ENCODE results near the gene FHAD1. TPM values are rescaled to one million over a fixed set of nuclear protein-coding genes. Genes with fewer than 3 reads are reported as not detected.

The FHAD1 gene
- total RNA-seq, 1 donor from 2014 or later, result 1.7 TPM

DNA sequence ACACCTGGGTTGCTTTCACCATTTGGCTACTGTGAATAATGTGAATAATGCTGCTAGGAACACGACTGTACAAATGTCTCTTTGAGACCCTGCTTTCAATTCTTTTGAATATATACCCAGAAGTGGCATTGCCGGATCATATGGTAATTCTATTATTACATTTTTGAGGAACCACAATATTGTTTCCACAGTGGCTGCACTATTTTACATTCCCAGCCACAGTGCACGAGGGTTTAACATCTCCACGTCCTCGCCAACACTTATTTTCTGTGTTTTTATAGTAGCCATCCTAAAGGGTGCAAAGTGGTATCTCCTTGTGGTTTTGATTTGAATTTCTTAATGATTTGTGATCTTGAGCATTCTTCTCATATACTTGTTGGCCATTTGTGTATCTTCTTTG is 15.7 kb downstream of the FHAD1 start:
- DNase-seq (ENCODE audit: low read depth, low spot score), result no peak
- H3K4me3 Mint-ChIP-seq, result no peak overlapping the region
- peaks cover 14% of the 10 kb centered on the region for H3K4me1 Mint-ChIP-seq
- H3K36me3 Mint-ChIP-seq (ENCODE audit: low read depth), result no peaks in the 10 kb centered on the region
- no peaks in the 10 kb centered on the region for H3K27me3 Mint-ChIP-seq (ENCODE audit: low read depth)
- peaks cover 5% of the 10 kb centered on the region for H3K9me3 Mint-ChIP-seq
- H3K27ac Mint-ChIP-seq (ENCODE audit: unreplicated experiment), result no peak overlapping the region
- TF ChIP-seq, protein P1, sequence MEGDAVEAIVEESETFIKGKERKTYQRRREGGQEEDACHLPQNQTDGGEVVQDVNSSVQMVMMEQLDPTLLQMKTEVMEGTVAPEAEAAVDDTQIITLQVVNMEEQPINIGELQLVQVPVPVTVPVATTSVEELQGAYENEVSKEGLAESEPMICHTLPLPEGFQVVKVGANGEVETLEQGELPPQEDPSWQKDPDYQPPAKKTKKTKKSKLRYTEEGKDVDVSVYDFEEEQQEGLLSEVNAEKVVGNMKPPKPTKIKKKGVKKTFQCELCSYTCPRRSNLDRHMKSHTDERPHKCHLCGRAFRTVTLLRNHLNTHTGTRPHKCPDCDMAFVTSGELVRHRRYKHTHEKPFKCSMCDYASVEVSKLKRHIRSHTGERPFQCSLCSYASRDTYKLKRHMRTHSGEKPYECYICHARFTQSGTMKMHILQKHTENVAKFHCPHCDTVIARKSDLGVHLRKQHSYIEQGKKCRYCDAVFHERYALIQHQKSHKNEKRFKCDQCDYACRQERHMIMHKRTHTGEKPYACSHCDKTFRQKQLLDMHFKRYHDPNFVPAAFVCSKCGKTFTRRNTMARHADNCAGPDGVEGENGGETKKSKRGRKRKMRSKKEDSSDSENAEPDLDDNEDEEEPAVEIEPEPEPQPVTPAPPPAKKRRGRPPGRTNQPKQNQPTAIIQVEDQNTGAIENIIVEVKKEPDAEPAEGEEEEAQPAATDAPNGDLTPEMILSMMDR (conservative IDR thresholded peaks at IDR 0.05), result no peak

DNA sequence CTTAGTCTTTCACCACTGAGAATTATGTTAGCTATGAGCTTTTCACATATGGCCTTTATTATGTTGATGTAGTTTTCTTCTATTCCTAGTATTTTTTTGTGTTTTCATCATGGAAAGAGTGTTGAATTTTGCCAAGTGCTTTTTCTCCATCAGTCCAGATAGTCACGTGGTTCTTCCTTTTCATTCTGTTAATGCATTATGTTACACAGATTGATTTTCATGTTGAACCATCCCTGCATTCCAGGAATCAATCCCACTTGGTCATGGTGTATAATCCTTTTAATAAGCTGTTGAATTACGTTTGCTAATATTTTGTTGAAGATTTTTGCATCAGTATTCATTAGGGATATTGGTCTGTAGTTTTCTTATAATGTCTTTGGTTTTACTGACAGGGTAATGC is 17.7 kb downstream of the FHAD1 start:
- Mint-ChIP-seq H3K9me3 (peaks cover 5% of the 10 kb centered on the region), H3K27ac (ENCODE audit: unreplicated experiment) (no peak overlapping the region), H3K4me3 (no peak overlapping the region), H3K27me3 (ENCODE audit: low read depth) (no peaks in the 10 kb centered on the region), H3K4me1 (peaks cover 14% of the 10 kb centered on the region), H3K36me3 (ENCODE audit: low read depth) (no peaks in the 10 kb centered on the region)
- TF ChIP-seq, protein P1 (conservative IDR thresholded peaks at IDR 0.05), result no peak
- no peak for DNase-seq (ENCODE audit: low read depth, low spot score)

- no peak overlapping the region for H3K4me3 Mint-ChIP-seq
- H3K27me3 Mint-ChIP-seq (ENCODE audit: low read depth), result peaks cover 4% of the 10 kb centered on the region
- peaks cover 30% of the 10 kb centered on the region for H3K4me1 Mint-ChIP-seq
- H3K9me3 Mint-ChIP-seq, result peaks cover 2% of the 10 kb centered on the region
- DNase-seq (ENCODE audit: low read depth, low spot score), result no peak
- TF ChIP-seq, protein P1 (conservative IDR thresholded peaks at IDR 0.05), result no peak
- no peak overlapping the region for H3K27ac Mint-ChIP-seq (ENCODE audit: unreplicated experiment)
- H3K36me3 Mint-ChIP-seq (ENCODE audit: low read depth), result no peaks in the 10 kb centered on the region
Observed at GRCh38 chr1:15271196-15271595, 24.2 kb downstream of the FHAD1 start.

DNA sequence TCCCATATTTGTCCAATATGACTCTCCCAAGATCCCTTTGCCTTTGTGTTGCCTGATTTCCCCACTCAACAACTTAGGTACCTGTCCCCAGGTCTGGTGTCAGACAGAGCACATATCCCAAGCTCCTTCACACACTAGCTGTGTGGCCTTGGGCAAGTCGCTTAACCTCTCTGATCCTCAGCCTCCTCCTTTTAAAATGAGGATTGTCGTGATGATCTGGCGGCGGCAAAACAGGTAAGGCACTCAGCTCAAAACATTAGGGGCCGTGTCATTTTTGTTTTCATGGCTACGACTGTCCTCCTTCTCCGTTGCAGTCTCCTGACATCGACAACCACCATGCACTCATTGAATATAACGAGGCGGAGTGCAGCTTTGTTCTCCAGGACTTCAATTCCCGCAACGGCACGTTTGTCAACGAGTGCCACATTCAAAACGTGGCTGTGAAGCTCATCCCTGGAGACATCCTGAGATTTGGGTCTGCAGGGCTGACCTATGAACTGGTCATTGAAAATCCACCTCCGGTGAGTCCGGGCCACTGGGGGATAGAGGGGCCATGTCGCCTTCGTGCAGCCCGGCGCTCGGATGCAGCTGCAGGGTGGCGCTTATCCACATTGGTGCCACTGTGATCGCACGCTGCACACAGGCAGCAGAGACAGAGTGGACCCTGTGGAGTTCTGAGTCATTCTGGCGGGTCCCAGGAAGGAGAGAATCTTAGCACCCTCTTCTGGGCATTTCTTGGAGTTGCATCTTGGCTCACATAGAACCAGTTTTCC is 25.2 kb downstream of the FHAD1 start:
- Mint-ChIP-seq H3K4me3 (peak overlapping the region; percentile 66), H3K36me3 (ENCODE audit: low read depth) (no peaks in the 10 kb centered on the region), H3K9me3 (no peaks in the 10 kb centered on the region), H3K27me3 (ENCODE audit: low read depth) (peaks cover 4% of the 10 kb centered on the region), H3K4me1 (peaks cover 34% of the 10 kb centered on the region), H3K27ac (ENCODE audit: unreplicated experiment) (peak overlapping the region; percentile 44)
- DNase-seq (ENCODE audit: low read depth, low spot score), result peak; percentile 56
- TF ChIP-seq, protein P1 (conservative IDR thresholded peaks at IDR 0.05), result peak; percentile 87

- no peak overlapping the region for H3K27ac Mint-ChIP-seq (ENCODE audit: unreplicated experiment)
- H3K9me3 Mint-ChIP-seq, result no peaks in the 10 kb centered on the region
Observed at GRCh38 chr1:15272782-15273127, 25.7 kb downstream of the FHAD1 start.

More at GRCh38 chr1:15272782-15273127, 25.7 kb downstream of the FHAD1 start:
- Mint-ChIP-seq H3K4me1 (peaks cover 34% of the 10 kb centered on the region), H3K27me3 (ENCODE audit: low read depth) (peaks cover 4% of the 10 kb centered on the region), H3K4me3 (peak overlapping the region; percentile 66), H3K36me3 (ENCODE audit: low read depth) (no peaks in the 10 kb centered on the region)
- TF ChIP-seq, protein P1 (conservative IDR thresholded peaks at IDR 0.05), result no peak
- no peak for DNase-seq (ENCODE audit: low read depth, low spot score)
